GM12878 (cell line): ENCODE data around the gene EDC3. TPM values are rescaled to one million over a fixed set of nuclear protein-coding genes. Genes with fewer than 3 reads are reported as not detected.
A peak's percentile ranks its signal among the peaks of the same experiment; 100 is the strongest.

ENCODE experiments used
- BACH1 ChIP-seq: fragments of 450-650 bp; IDR thresholded peaks from 2 replicates; pipeline ENCODE4 v1.6.1; 2017; ENCODE audit warnings: mild to moderate bottlenecking, borderline replicate concordance
- BHLHE40 ChIP-seq, 2 experiments: fragments of 450-650 bp in 1 of 2; IDR thresholded peaks; 2 replicates each; pipeline ENCODE4 v1.6.1; 2011 to 2017; ENCODE audit warnings: low read depth in 2 of 2, borderline replicate concordance in 1 of 2, improper control_type of control experiment in 1 of 2, low read length in 1 of 2, mild to moderate bottlenecking in 1 of 2
- CREM ChIP-seq: IDR thresholded peaks from 2 replicates; pipeline ENCODE4 v1.6.1; 2014; ENCODE audit warnings: antibody characterized with exemption, low read depth
- CTCF ChIP-seq, 3 experiments: IDR thresholded peaks in 2 of 3; conservative IDR thresholded peaks in 1 of 3; 2 replicates each; pipeline ENCODE4 v1.5.1; 2011; ENCODE audit warnings: low read depth in 3 of 3, low read length in 3 of 3, mild to moderate bottlenecking in 3 of 3, control low read depth in 2 of 3, moderate library complexity in 2 of 3, inconsistent platforms in 1 of 3, mixed read lengths in 1 of 3; ENCODE audit not compliant: control insufficient read depth in 2 of 3, insufficient read depth in 1 of 3; ENCODE audit errors: extremely low read depth in 1 of 3
- HDGF ChIP-seq: fragments of 450-650 bp; IDR thresholded peaks from 2 replicates; pipeline ENCODE4 v1.6.1; 2016; ENCODE audit warnings: antibody characterized with exemption
- IRF3 ChIP-seq: fragments of 450-650 bp; IDR thresholded peaks from 2 replicates; pipeline ENCODE4 v1.6.1; 2014; ENCODE audit warnings: mild to moderate bottlenecking
- IRF5 ChIP-seq: fragments of 450-650 bp; IDR thresholded peaks from 2 replicates; pipeline ENCODE4 v1.6.1; 2017; ENCODE audit warnings: borderline replicate concordance
- MAX ChIP-seq: IDR thresholded peaks from 2 replicates; pipeline ENCODE4 v1.6.1; 2012; ENCODE audit warnings: low read depth, low read length, improper control_type of control experiment
- NR2C1 ChIP-seq: fragments of 450-650 bp; IDR thresholded peaks from 2 replicates; pipeline ENCODE4 v1.6.1; 2017; ENCODE audit warnings: antibody characterized with exemption, mild to moderate bottlenecking, moderate library complexity
- PKNOX1 ChIP-seq: fragments of 450-650 bp; IDR thresholded peaks from 2 replicates; pipeline ENCODE4 v1.6.1; 2016; ENCODE audit warnings: mild to moderate bottlenecking
- PML ChIP-seq: IDR thresholded peaks from 2 replicates; pipeline ENCODE4 v1.6.1; 2012; ENCODE audit warnings: low read length, inconsistent platforms
- RELB ChIP-seq: fragments of 450-650 bp; IDR thresholded peaks from 2 replicates; pipeline ENCODE4 v1.6.1; 2017; ENCODE audit warnings: low read depth, mild to moderate bottlenecking, moderate library complexity
- SRF ChIP-seq, 2 experiments: IDR thresholded peaks; 2 replicates each; pipeline ENCODE4 v1.6.1; 2011; ENCODE audit warnings: low read depth in 2 of 2, low read length in 2 of 2, mild to moderate bottlenecking in 1 of 2, moderate library complexity in 1 of 2
- YBX1 ChIP-seq: fragments of 450-650 bp; IDR thresholded peaks from 2 replicates; pipeline ENCODE4 v1.6.1; 2016; ENCODE audit warnings: antibody characterized with exemption
- ZBTB40 ChIP-seq: fragments of 450-650 bp; IDR thresholded peaks from 2 replicates; pipeline ENCODE4 v1.6.1; 2016; ENCODE audit warnings: mild to moderate bottlenecking, moderate library complexity, borderline replicate concordance
- polyA plus RNA-seq, 11 experiments: library from polyadenylated mRNA; depleted of rRNA in 4 of 11; unstranded in 6 of 11; stranded (reverse) in 5 of 11; fragments of >200 nt; fragmentation: Nextera tagmentation in 4 of 11; fragmentation: Illumina TruSeq in 1 of 11; extraction: Ambion mirVana in 4 of 11; extraction: Trizol in 1 of 11; gene quantifications; 1 replicate in 1 of 11; 2 replicates in 10 of 11; pipeline versions ENCODE4 v1.2.1 to v1.2.3, GENCODE V29; 2011 to 2016; ENCODE audit warnings: inconsistent platforms in 2 of 11, missing spikeins in 2 of 11, low read depth in 1 of 11
- total RNA-seq, 4 experiments: library from RNA; depleted of rRNA in 3 of 4; stranded (reverse); fragments of >200 nt in 3 of 4; fragmentation: Illumina TruSeq in 1 of 4; extraction: Trizol in 1 of 4; gene quantifications; 2 replicates each; pipeline versions ENCODE4 v1.2.1 to v1.2.3, GENCODE V29; 2013 to 2021

EDC3 gene
- total and polyA plus RNA-seq, 10 of the 15 experiments (the other 5 are each of a cell fraction or from before 2014, with no cell fraction given) = 11.8 to 48.4 (median 35.3) TPM

GRCh38 chr15:74614744-74615507 lies 80.9 kb downstream of the EDC3 start (continued):
- TF ChIP-seq CTCF (IDR thresholded peaks at IDR 0.05 in 2 of 3, conservative IDR thresholded peaks at IDR 0.05 in 1 of 3; ENCODE audit: control insufficient read depth in 2 of 3, extremely low read depth in 1 of 3, insufficient read depth in 1 of 3, low read depth in 3 of 3, low read length in 3 of 3) = no peak
- peak; percentile 100 for TF ChIP-seq BACH1
- no peak for TF ChIP-seq IRF5
- no peak for TF ChIP-seq IRF3
- TF ChIP-seq ZBTB40 = no peak
- TF ChIP-seq BHLHE40 (IDR thresholded peaks at IDR 0.05; ENCODE audit: borderline replicate concordance in 1 of 2, low read depth in 2 of 2, low read length in 1 of 2) = peak; percentile 4 to 75; a peak in 2 of 4 replicates
- TF ChIP-seq CREM = peak; percentile 23; the same call in 1 of the 2 replicates
- no peak for TF ChIP-seq NR2C1
- TF ChIP-seq SRF (IDR thresholded peaks at IDR 0.05; ENCODE audit: low read depth in 2 of 2, low read length in 2 of 2) = no peak
- 0 out of 2 replicates have a peak, but pooled peaks have one; percentile 50 for TF ChIP-seq HDGF
- TF ChIP-seq PKNOX1 = peak; percentile 56; the same call in 1 of the 2 replicates
- TF ChIP-seq MAX = peak; percentile 48; the same call in 1 of the 2 replicates
- peak; percentile 55 for TF ChIP-seq RELB
- TF ChIP-seq PML = no peak; the same call in 1 of the 2 replicates
- no peak for TF ChIP-seq YBX1
